Measurements from ENCODE around the gene LZTR1.
A peak's percentile ranks its signal among the peaks of the same experiment; 100 is the strongest.
"Not testable (repeated sequence)": the region's sequence is repeated elsewhere in the genome, so short reads cannot be mapped to it uniquely, and the experiment has no call there.

Gene LZTR1

GRCh38 chr22:21038405-21038804 lies 56.3 kb downstream of the LZTR1 start:
- DNase-seq, result no peak

GRCh38 chr22:21039158-21039557 lies 57.1 kb downstream of the LZTR1 start:
- DNase-seq, result not testable (repeated sequence)

- DNase-seq, result no peak
These were observed 59.8 kb downstream of the LZTR1 start for GRCh38 chr22:21041937-21042336.

GRCh38 chr22:21042978-21043859 lies 61.1 kb downstream of the LZTR1 start:
- no peak for DNase-seq

- no peak for DNase-seq
These were observed 61.9 kb downstream of the LZTR1 start for GRCh38 chr22:21043860-21044535.

- DNase-seq, result no peak
These were observed 63.0 kb downstream of the LZTR1 start for GRCh38 chr22:21044931-21045584.

- peak; percentile 68 to 72 for DNase-seq
These were observed 63.6 kb downstream of the LZTR1 start, which contains the start of gene LRRC74B for GRCh38 chr22:21045585-21046294. Gene LRRC74B, plus strand, starts transcription at chr22:21045946. Its CDS starts 41 bp downstream, at chr22:21045987.

- no peak for DNase-seq
These were observed 65.1 kb downstream of the LZTR1 start for GRCh38 chr22:21047035-21047661.

GRCh38 chr22:21047730-21048129 lies 65.6 kb downstream of the LZTR1 start:
- no peak for DNase-seq

GRCh38 chr22:21048448-21048847 lies 66.4 kb downstream of the LZTR1 start:
- DNase-seq, result not testable (repeated sequence)

Measured in stimulated activated CD4-positive, alpha-beta T cell treated with anti-CD3 and anti-CD28 coated beads, Interleukin-2, amount 100 ng/mL, for 48 hours (primary cell).